Right atrium auricular region (tissue), 2 donors: ENCODE measurements around the gene ARVCF. TPM values are rescaled to one million over a fixed set of nuclear protein-coding genes. Genes with fewer than 3 reads are reported as not detected.
A peak's percentile ranks its signal among the peaks of the same experiment; 100 is the strongest.

Experiments used
- DNase-seq: peaks from one replicate; pipeline ENCODE4 v3.0.0-alpha.2; 2019; ENCODE audit warnings: low spot score
- H3K27ac ChIP-seq, 2 donors: fragments of 200-600 bp; sonication (generic); 1 replicate in 1 of 2; 2 replicates in 1 of 2; pipeline ENCODE4 v1.5.1; 2016 to 2019
- H3K27me3 ChIP-seq, 2 donors: fragments of 200-600 bp; sonication (generic); one replicate each; pipeline versions ENCODE4 v1.5.1 to v1.6.0; 2017 to 2019
- H3K36me3 ChIP-seq: fragments of 200-600 bp; sonication (generic); one replicate; pipeline ENCODE4 v1.5.1; 2016
- H3K4me1 ChIP-seq, 2 donors: fragments of 200-600 bp; sonication (generic); one replicate each; pipeline versions ENCODE4 v1.5.1 to v1.6.0; 2017 to 2019
- H3K4me3 ChIP-seq, 2 donors: fragments of 200-600 bp; sonication (generic); 1 replicate in 1 of 2; 2 replicates in 1 of 2; pipeline ENCODE4 v1.5.1; 2017 to 2019; ENCODE audit warnings: mild to moderate bottlenecking in 1 of 2, moderate library complexity in 1 of 2
- H3K9me3 ChIP-seq, 2 donors: fragments of 200-600 bp; sonication (generic); one replicate each; pipeline ENCODE4 v1.5.1; 2019
- CTCF ChIP-seq, 2 donors: fragments of 200-600 bp; sonication (generic); IDR thresholded peaks; one replicate each; pipeline ENCODE4 v1.5.1; 2019; ENCODE audit warnings: antibody characterized with exemption in 2 of 2
- total RNA-seq, 2 donors: library from RNA; depleted of rRNA; stranded (reverse); fragments of >200 nt; gene quantifications; one replicate each; pipeline ENCODE4 v1.1.0, GENCODE V29; 2016

The ARVCF gene
- total RNA-seq, 2 donors from 2014 or later: 16.7 to 35.8 TPM

GRCh38 chr22:20035375-20036083 lies 18.9 kb upstream of the ARVCF start:
- peaks cover 39% of the 10 kb centered on the region for H3K36me3 ChIP-seq
- DNase-seq: no peak
- H3K27ac ChIP-seq: no peak overlapping the region
- H3K4me1 ChIP-seq: peaks cover 0 to 35% of the 10 kb centered on the region in 2 donors
- no peaks in the 10 kb centered on the region for H3K9me3 ChIP-seq
- H3K4me3 ChIP-seq: no peak overlapping the region
- H3K27me3 ChIP-seq: no peaks in the 10 kb centered on the region
- no peak for TF ChIP-seq CTCF (IDR thresholded peaks at IDR 0.05)

GRCh38 chr22:20034143-20034542 lies 17.5 kb upstream of the ARVCF start:
- no peaks in the 10 kb centered on the region for H3K27me3 ChIP-seq
- H3K9me3 ChIP-seq: no peaks in the 10 kb centered on the region
- peaks cover 0 to 44% of the 10 kb centered on the region in 2 donors for H3K4me1 ChIP-seq
- peak overlapping the region in 1 of 2 donors; percentile 75 for H3K27ac ChIP-seq
- TF ChIP-seq CTCF (IDR thresholded peaks at IDR 0.05): no peak
- no peak overlapping the region for H3K4me3 ChIP-seq
- DNase-seq: no peak
- peaks cover 26% of the 10 kb centered on the region for H3K36me3 ChIP-seq

GRCh38 chr22:20033045-20033706 lies 16.6 kb upstream of the ARVCF start:
- DNase-seq: no peak
- H3K4me3 ChIP-seq: no peak overlapping the region
- TF ChIP-seq CTCF (IDR thresholded peaks at IDR 0.05): no peak
- no peaks in the 10 kb centered on the region for H3K27me3 ChIP-seq
- H3K27ac ChIP-seq: peak overlapping the region; percentile 51 to 75
- peaks cover 17% of the 10 kb centered on the region for H3K36me3 ChIP-seq
- H3K4me1 ChIP-seq: peaks cover 0 to 53% of the 10 kb centered on the region in 2 donors
- no peaks in the 10 kb centered on the region for H3K9me3 ChIP-seq

- H3K27ac ChIP-seq: peak overlapping the region; percentile 51 to 75
- peaks cover 0 to 53% of the 10 kb centered on the region in 2 donors for H3K4me1 ChIP-seq
- no peak overlapping the region for H3K4me3 ChIP-seq
- H3K27me3 ChIP-seq: no peaks in the 10 kb centered on the region
- no peak for DNase-seq
- H3K9me3 ChIP-seq: no peaks in the 10 kb centered on the region
- no peak for TF ChIP-seq CTCF (IDR thresholded peaks at IDR 0.05)
- H3K36me3 ChIP-seq: peaks cover 10% of the 10 kb centered on the region
Observed at GRCh38 chr22:20032407-20032991, 15.9 kb upstream of the ARVCF start.

- H3K27me3 ChIP-seq: no peaks in the 10 kb centered on the region
- H3K36me3 ChIP-seq: peaks cover 4% of the 10 kb centered on the region
- H3K27ac ChIP-seq: peak overlapping the region in 1 of 2 donors; percentile 75
- no peak for TF ChIP-seq CTCF (IDR thresholded peaks at IDR 0.05)
- H3K4me3 ChIP-seq: no peak overlapping the region
- no peak for DNase-seq
- H3K4me1 ChIP-seq: peaks cover 0 to 53% of the 10 kb centered on the region in 2 donors
- H3K9me3 ChIP-seq: no peaks in the 10 kb centered on the region
Observed at GRCh38 chr22:20031732-20032406, 15.2 kb upstream of the ARVCF start.
